GM12875 (cell line): ENCODE data around the gene HECTD3.

Experiments used
- H3K4me3 ChIP-seq: one replicate; pipeline ENCODE4 v1.5.1; 2011; ENCODE audit warnings: low read depth, low read length, control low read depth
- TF ChIP-seq, protein P1 (sequence below): IDR thresholded peaks from 2 replicates; pipeline ENCODE4 v1.5.1; 2011; ENCODE audit warnings: low read depth, mild to moderate bottlenecking, control low read depth, inconsistent platforms, low read length, moderate library complexity, borderline replicate concordance; ENCODE audit not compliant: insufficient read depth

The HECTD3 gene

DNA sequence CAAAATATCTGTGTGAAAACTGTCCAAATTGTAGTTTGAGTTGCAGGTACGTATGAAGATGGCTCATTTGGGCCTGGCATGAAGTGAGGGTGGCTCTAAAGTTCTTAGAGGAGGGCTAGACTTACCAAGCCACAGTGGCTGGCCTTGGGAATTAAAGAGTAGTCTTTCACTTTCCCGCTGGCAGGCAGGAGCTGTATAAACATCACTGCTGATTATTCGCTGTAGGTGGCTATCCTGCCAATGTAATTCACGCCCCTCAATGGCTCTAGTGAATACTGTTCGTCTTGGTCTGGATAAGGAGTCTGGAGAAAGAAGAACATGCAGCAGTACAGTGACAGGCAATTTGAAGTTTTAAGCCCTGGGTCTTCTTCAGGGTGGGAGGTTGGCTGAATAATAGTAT is 32.0 kb upstream of the HECTD3 start:
- no peak overlapping the region for H3K4me3 ChIP-seq
- TF ChIP-seq, protein P1, sequence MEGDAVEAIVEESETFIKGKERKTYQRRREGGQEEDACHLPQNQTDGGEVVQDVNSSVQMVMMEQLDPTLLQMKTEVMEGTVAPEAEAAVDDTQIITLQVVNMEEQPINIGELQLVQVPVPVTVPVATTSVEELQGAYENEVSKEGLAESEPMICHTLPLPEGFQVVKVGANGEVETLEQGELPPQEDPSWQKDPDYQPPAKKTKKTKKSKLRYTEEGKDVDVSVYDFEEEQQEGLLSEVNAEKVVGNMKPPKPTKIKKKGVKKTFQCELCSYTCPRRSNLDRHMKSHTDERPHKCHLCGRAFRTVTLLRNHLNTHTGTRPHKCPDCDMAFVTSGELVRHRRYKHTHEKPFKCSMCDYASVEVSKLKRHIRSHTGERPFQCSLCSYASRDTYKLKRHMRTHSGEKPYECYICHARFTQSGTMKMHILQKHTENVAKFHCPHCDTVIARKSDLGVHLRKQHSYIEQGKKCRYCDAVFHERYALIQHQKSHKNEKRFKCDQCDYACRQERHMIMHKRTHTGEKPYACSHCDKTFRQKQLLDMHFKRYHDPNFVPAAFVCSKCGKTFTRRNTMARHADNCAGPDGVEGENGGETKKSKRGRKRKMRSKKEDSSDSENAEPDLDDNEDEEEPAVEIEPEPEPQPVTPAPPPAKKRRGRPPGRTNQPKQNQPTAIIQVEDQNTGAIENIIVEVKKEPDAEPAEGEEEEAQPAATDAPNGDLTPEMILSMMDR = no peak

DNA sequence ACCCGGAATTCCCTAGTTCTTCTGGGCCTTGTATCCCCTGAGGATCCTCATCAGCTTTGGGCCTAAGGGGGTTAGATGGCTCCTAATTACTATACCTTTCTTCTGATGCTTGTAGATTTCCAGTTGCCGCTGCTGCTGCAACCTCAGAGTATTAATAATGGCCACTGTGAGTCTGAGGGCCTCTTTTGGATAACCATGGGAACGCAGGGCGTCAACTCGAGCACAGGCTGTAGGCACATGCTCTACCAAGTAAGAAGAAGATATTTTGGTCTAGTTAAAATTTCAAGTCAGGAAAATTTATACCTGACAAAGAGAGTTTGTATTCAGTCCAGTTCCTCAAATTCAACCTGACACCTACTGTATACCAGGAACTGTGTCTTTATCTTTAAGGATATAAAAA is 29.2 kb upstream of the HECTD3 start:
- TF ChIP-seq, protein P1 = no peak

DNA sequence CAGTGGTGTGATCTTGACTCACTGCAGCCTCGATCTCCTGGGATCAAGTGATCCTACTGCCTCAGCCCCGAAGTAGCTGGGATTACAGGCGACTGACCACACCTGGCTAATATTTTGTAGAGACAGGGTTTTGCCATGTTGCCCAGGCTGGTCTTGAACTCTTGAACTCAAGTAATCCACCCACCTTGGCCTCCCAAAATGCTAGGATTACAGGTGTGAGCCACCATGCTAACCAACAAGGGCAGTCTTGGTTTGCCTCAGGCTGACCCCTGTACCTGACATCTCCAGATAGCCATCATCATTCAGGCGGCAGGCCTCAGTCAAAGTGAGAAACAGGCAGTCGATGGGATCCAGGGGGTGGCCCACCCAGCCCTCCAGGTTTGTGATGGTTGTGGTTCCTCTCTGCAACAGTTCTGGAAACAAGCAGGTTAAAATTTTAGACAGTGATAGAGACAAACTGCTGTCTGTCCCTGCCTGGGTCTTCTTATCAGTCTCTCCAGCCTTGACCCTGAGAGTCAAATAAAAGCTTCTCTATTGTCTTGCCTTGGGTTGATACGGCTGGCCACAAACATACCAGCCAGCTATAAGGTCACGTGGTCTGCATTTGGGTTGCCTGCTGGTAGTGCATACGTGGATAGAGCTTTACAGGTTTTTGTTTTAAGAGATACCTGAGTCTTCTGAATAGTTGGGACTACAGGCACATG is 27.7 kb upstream of the HECTD3 start:
- TF ChIP-seq, protein P1 = no peak

More for the DNA sequence above, 29.2 kb upstream of the HECTD3 start:
- H3K4me3 ChIP-seq = no peak overlapping the region

DNA sequence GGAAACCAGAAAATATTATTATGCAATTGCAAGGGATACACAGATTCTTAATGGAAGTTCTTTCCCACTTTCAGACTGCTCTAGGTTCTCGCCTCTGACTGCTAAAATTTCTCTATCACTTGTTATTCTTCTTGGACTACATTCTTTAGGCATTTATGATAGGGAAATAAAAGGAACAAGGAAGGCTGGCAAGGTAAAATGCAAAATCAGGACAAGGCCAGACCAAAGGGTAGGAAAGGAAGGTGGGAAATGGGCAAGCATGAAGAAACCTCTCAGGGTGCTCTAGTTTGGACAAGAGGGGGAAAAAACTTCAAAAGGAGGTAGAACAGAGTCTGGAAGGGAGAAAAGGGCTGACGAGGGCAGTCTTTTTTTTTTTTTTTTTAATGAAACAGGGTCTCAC is 27.1 kb upstream of the HECTD3 start:
- no peak overlapping the region for H3K4me3 ChIP-seq
- TF ChIP-seq, protein P1 = no peak

More for the DNA sequence above, 27.7 kb upstream of the HECTD3 start:
- no peak overlapping the region for H3K4me3 ChIP-seq

DNA sequence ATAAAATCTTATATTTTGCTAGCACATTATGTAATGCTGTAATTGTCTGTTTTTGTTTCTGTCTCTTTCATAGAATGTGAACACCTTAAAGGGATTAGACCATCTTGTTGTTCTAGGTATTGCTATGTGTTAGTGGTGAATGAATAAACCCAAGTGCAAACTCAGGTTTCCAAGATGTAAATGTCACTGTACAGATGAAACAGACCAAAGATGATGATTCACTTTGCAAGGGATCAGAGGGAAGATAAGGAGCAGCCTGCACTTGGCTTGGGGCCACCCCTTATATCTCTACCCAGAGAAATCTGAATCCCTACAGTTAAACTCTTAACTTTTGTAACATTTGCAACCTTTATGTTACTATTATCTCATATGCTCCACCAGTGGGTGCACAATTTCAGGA is 26.3 kb upstream of the HECTD3 start:
- H3K4me3 ChIP-seq = no peak overlapping the region
- TF ChIP-seq, protein P1 = no peak

DNA sequence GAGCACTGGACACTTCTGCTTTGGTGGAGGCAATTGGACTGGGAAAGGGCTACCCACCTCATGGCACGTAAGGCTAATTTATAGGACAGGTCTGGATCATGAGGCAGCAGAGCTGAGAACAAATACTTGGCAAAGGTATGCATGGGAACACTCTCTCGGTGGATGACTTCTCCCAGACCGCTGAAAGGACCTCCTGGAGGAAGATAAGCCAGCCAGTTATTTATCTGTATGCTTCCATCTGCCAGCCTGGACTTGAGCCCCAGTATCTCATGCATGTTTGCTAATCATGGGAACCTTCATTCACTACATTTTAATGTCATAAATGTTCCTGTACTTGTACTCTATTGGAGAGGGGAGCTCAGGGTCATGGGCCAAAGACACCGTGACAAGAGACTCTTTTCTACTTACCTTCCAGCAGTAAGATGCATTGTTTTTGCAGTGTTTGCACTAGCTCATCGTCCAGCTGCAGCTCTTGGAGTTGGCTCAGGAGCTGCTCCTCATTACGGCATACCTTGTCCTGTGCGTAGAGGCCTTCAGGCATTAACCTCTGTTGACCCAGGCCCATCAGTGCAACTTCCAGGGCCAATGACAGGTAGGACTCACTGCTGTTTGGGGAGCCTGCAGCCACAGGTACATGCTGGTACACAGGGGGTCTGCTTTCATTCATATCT is 24.6 kb upstream of the HECTD3 start:
- TF ChIP-seq, protein P1 = no peak
- no peak overlapping the region for H3K4me3 ChIP-seq

DNA sequence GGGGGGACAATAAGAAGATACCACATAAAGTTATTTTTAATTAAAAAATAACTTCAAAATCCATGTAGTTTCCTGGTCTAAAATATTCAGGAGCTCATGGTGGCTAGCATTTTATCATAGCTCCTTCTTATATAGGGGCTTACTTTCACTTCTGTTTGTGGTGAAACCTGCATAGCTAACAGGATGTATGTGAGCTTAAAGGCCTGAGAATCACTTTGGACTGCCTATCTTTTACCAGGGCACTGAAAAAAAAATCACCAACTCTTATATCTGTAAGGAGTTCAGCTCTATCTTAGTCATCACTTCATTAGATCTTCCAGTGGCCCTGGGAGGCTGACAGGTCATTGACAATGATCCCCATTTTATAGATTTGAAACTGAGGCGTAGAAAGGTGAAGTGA is 22.2 kb upstream of the HECTD3 start:
- TF ChIP-seq, protein P1 = no peak
- H3K4me3 ChIP-seq = no peak overlapping the region
